ENCODE results near the gene UFD1.

GRCh38 chr22:19402642-19403191 is 76.3 kb downstream of the UFD1 start:
- TF ChIP-seq GATA1 (IDR thresholded peaks at IDR 0.05; ENCODE audit: low read depth, low read length) (no peak), POLR2A (IDR thresholded peaks at IDR 0.05; ENCODE audit: low read length) (no peak)
